Neural cell (in vitro differentiated cells): ENCODE measurements around the gene CAMK2A. TPM values are rescaled to one million over a fixed set of nuclear protein-coding genes. Genes with fewer than 3 reads are reported as not detected.

Experiments used
- H2AFZ ChIP-seq: fragments of 200-600, 300-800 bp; sonication (generic), shearing (Covaris generic); 2 replicates; pipeline ENCODE4 v1.6.0; 2014; ENCODE audit warnings: low read depth, mild to moderate bottlenecking, antibody characterized with exemption, low read length, moderate library complexity
- H3F3A ChIP-seq: fragments of 200-600 bp; shearing (Covaris generic); 2 replicates; pipeline ENCODE4 v1.6.1; 2016; ENCODE audit warnings: mild to moderate bottlenecking, moderate library complexity, mixed read lengths, antibody characterized with exemption, low read length; ENCODE audit not compliant: insufficient read depth, poor library complexity, severe bottlenecking
- H3K27ac ChIP-seq: fragments of 200-600, 300-800 bp; sonication (generic), shearing (Covaris generic); 2 replicates; pipeline ENCODE4 v1.5.1; 2014; ENCODE audit warnings: mild to moderate bottlenecking, low read length, moderate library complexity
- H3K27me3 ChIP-seq: fragments of 300-800, 200-600 bp; sonication (generic), shearing (Covaris generic); 2 replicates; pipeline ENCODE4 v1.6.0; 2014; ENCODE audit warnings: mild to moderate bottlenecking, low read depth, low read length, moderate library complexity; ENCODE audit not compliant: insufficient read depth
- H3K36me3 ChIP-seq: fragments of 300-800, 200-600 bp; sonication (generic), shearing (Covaris generic); 2 replicates; pipeline ENCODE4 v1.5.1; 2014; ENCODE audit warnings: mild to moderate bottlenecking, antibody characterized with exemption, low read length, moderate library complexity; ENCODE audit not compliant: insufficient read depth
- H3K4me2 ChIP-seq: fragments of 300-800, 200-600 bp; sonication (generic), shearing (Covaris generic); 2 replicates; pipeline ENCODE4 v1.6.0; 2014; ENCODE audit warnings: mild to moderate bottlenecking, low read length
- H3K4me3 ChIP-seq: fragments of 300-800, 200-600 bp; sonication (generic), shearing (Covaris generic); 2 replicates; pipeline ENCODE4 v1.5.1; 2014; ENCODE audit warnings: mild to moderate bottlenecking, low read length, moderate library complexity
- H3K79me2 ChIP-seq: fragments of 200-600 bp; shearing (Covaris generic); replicated peaks from 2 replicates; pipeline ENCODE4 v1.6.0; 2014; ENCODE audit warnings: mild to moderate bottlenecking, low read length, moderate library complexity; ENCODE audit not compliant: insufficient read depth
- H3K9ac ChIP-seq: fragments of 300-800, 200-600 bp; sonication (generic), shearing (Covaris generic); 2 replicates; pipeline ENCODE4 v1.6.1; 2016; ENCODE audit warnings: mild to moderate bottlenecking, low read length, mixed read lengths
- H3K9me2 ChIP-seq: fragments of 200-600 bp; shearing (Covaris generic); 2 replicates; pipeline ENCODE4 v1.6.1; 2016; ENCODE audit warnings: mild to moderate bottlenecking, low read length, mixed read lengths; ENCODE audit not compliant: insufficient read depth
- H3K9me3 ChIP-seq: fragments of 200-600, 300-800 bp; sonication (generic), shearing (Covaris generic); 2 replicates; pipeline ENCODE4 v1.6.1; 2016; ENCODE audit warnings: mild to moderate bottlenecking, mixed run types, low read length, moderate library complexity, mixed read lengths
- H4K20me1 ChIP-seq: fragments of 200-600 bp; shearing (Covaris generic); 2 replicates; pipeline ENCODE4 v1.6.1; 2016; ENCODE audit warnings: mild to moderate bottlenecking, mixed run types; ENCODE audit not compliant: insufficient read depth
- EP300 ChIP-seq: fragments of 450-650 bp; conservative IDR thresholded peaks from 2 replicates; pipeline ENCODE4 v1.6.1; 2014; ENCODE audit warnings: antibody characterized with exemption, mild to moderate bottlenecking, moderate library complexity; ENCODE audit not compliant: poor library complexity, severe bottlenecking
- EZH2 ChIP-seq: fragments of 200-600, 300-800 bp; shearing (Covaris generic), sonication (generic); IDR thresholded peaks from 2 replicates; pipeline ENCODE4 v1.6.1; 2014; ENCODE audit warnings: antibody characterized with exemption, low read length, borderline replicate concordance, mild to moderate bottlenecking; ENCODE audit not compliant: insufficient read depth, poor library complexity, severe bottlenecking
- MXI1 ChIP-seq: fragments of 450-650 bp; conservative IDR thresholded peaks from 2 replicates; pipeline ENCODE4 v1.6.1; 2014; ENCODE audit warnings: antibody characterized with exemption, mild to moderate bottlenecking; ENCODE audit not compliant: poor library complexity, severe bottlenecking
- POLR2AphosphoS5 ChIP-seq: IDR thresholded peaks from 2 replicates; pipeline ENCODE4 v1.6.1; 2012
- RAD21 ChIP-seq: fragments of 450-650 bp; conservative IDR thresholded peaks from 2 replicates; pipeline ENCODE4 v1.6.1; 2014; ENCODE audit warnings: antibody characterized with exemption, mild to moderate bottlenecking, moderate library complexity
- SMC3 ChIP-seq: fragments of 450-650 bp; conservative IDR thresholded peaks from 2 replicates; pipeline ENCODE4 v1.6.1; 2014; ENCODE audit warnings: antibody characterized with exemption, mild to moderate bottlenecking, moderate library complexity; ENCODE audit not compliant: poor library complexity
- TAF1 ChIP-seq: IDR thresholded peaks from 2 replicates; pipeline ENCODE4 v1.6.1; 2012; ENCODE audit warnings: low read depth
- polyA plus RNA-seq: library from polyadenylated mRNA; depleted of rRNA; stranded (reverse); fragments of >200 nt; gene quantifications from 2 replicates; pipeline ENCODE4 v1.2.3, GENCODE V29; 2014
- TF ChIP-seq, protein P1 (sequence below): IDR thresholded peaks from 2 replicates; pipeline ENCODE4 v1.6.1; 2012; ENCODE audit warnings: borderline replicate concordance
- TF ChIP-seq, protein P2 (sequence below): fragments of 450-650 bp; IDR thresholded peaks from 2 replicates; pipeline ENCODE4 v1.5.1; 2014; ENCODE audit warnings: antibody characterized with exemption, mild to moderate bottlenecking, moderate library complexity; ENCODE audit not compliant: poor library complexity, severe bottlenecking

The CAMK2A gene
- polyA plus RNA-seq, 1 donor from 2014 or later = 61.7 TPM

DNA sequence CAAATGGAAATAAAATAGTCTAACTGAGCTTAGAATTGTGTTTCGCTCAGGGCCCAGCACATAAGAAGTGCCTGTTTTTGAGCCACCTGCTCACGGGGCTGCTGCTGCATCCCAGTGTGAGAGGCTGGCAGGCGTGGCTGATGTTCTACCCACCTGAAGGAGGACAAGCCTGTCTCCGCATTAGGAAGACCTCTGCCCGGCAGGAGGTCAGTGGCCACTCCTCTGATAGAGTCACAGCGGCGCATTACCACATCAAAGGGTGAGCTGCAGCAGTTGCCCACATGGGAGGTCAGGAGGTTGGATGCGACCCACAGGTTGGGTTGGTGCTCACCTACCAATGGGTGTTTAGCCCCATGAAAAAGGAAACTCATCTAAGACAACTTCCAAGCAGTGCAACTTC, 103.4 kb downstream of the CAMK2A start:
- H3K9ac ChIP-seq = no peak overlapping the region
- no peak overlapping the region for H3K27ac ChIP-seq
- H3K36me3 ChIP-seq = no peaks in the 10 kb centered on the region
- no peaks in the 10 kb centered on the region for H3K9me2 ChIP-seq
- H4K20me1 ChIP-seq = no peaks in the 10 kb centered on the region
- no peaks in the 10 kb centered on the region for H3F3A ChIP-seq
- H3K27me3 ChIP-seq = peaks cover 34% of the 10 kb centered on the region
- no peak overlapping the region for H3K4me3 ChIP-seq
- no peaks in the 10 kb centered on the region for H3K9me3 ChIP-seq
- TF ChIP-seq EP300 (no peak), POLR2AphosphoS5 (no peak), EZH2 (no peak), RAD21 (no peak), TAF1 (no peak), SMC3 (no peak), MXI1 (no peak)
- TF ChIP-seq, protein P1, sequence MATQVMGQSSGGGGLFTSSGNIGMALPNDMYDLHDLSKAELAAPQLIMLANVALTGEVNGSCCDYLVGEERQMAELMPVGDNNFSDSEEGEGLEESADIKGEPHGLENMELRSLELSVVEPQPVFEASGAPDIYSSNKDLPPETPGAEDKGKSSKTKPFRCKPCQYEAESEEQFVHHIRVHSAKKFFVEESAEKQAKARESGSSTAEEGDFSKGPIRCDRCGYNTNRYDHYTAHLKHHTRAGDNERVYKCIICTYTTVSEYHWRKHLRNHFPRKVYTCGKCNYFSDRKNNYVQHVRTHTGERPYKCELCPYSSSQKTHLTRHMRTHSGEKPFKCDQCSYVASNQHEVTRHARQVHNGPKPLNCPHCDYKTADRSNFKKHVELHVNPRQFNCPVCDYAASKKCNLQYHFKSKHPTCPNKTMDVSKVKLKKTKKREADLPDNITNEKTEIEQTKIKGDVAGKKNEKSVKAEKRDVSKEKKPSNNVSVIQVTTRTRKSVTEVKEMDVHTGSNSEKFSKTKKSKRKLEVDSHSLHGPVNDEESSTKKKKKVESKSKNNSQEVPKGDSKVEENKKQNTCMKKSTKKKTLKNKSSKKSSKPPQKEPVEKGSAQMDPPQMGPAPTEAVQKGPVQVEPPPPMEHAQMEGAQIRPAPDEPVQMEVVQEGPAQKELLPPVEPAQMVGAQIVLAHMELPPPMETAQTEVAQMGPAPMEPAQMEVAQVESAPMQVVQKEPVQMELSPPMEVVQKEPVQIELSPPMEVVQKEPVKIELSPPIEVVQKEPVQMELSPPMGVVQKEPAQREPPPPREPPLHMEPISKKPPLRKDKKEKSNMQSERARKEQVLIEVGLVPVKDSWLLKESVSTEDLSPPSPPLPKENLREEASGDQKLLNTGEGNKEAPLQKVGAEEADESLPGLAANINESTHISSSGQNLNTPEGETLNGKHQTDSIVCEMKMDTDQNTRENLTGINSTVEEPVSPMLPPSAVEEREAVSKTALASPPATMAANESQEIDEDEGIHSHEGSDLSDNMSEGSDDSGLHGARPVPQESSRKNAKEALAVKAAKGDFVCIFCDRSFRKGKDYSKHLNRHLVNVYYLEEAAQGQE = no peak
- TF ChIP-seq, protein P2, sequence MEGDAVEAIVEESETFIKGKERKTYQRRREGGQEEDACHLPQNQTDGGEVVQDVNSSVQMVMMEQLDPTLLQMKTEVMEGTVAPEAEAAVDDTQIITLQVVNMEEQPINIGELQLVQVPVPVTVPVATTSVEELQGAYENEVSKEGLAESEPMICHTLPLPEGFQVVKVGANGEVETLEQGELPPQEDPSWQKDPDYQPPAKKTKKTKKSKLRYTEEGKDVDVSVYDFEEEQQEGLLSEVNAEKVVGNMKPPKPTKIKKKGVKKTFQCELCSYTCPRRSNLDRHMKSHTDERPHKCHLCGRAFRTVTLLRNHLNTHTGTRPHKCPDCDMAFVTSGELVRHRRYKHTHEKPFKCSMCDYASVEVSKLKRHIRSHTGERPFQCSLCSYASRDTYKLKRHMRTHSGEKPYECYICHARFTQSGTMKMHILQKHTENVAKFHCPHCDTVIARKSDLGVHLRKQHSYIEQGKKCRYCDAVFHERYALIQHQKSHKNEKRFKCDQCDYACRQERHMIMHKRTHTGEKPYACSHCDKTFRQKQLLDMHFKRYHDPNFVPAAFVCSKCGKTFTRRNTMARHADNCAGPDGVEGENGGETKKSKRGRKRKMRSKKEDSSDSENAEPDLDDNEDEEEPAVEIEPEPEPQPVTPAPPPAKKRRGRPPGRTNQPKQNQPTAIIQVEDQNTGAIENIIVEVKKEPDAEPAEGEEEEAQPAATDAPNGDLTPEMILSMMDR = no peak
- no peak overlapping the region for H2AFZ ChIP-seq
- H3K79me2 ChIP-seq = no peaks in the 10 kb centered on the region
- H3K4me2 ChIP-seq = no peak overlapping the region

DNA sequence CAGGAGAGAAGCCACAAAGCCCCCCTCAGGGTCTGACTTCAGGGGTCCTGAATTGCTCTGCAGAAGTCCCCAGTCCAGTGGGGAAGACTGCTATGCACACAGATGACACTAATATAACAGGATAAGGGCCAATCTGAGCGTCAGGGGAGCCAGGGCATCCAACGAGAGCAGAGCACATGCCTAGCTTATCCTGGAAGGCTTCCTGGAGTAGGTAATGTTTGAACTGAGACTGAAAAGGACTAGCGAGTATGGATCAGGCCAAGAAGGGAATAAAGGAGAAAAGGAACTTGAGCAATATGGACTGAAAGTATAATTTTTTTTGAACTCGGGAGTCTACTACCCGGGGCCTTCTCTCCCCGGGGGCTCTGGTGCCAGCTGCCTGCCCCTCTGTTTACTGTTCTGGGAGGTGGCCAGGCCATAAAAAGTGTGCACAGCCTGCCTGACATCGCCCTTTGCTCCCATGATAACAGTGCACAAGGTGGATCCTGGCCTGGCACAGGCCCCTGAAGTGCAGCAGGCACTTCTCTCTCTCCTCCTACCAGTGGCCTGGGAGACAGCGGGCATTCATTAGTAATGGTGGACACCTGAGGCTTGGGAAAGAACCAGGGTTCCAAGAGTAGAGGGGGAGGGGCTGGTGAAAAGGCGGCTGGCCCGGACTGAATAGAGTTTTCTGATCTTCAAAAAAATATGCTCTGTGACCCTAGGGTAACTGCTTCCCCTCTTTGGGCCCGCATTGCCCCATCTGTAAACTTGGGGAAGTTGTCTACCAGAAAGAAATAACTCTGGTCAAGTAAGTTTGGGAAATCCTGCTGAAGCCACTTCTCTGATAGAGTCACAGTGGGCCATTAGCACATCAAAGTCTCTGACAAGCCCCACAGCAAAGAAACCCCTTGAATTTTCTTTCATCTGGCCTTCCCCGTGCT, 104.3 kb downstream of the CAMK2A start:
- H3K4me3 ChIP-seq = no peak overlapping the region
- H3K4me2 ChIP-seq = no peak overlapping the region
- no peak overlapping the region for H3K27ac ChIP-seq
- no peaks in the 10 kb centered on the region for H3F3A ChIP-seq
- H4K20me1 ChIP-seq = no peaks in the 10 kb centered on the region
- TF ChIP-seq POLR2AphosphoS5 = no peak
- no peak for TF ChIP-seq EZH2
- no peak for TF ChIP-seq SMC3
- TF ChIP-seq EP300 = no peak
- TF ChIP-seq MXI1 = no peak
- TF ChIP-seq TAF1 = no peak
- H3K27me3 ChIP-seq = peaks cover 25% of the 10 kb centered on the region
- no peaks in the 10 kb centered on the region for H3K36me3 ChIP-seq
- H3K9me2 ChIP-seq = no peaks in the 10 kb centered on the region
- H3K9ac ChIP-seq = no peak overlapping the region
- H3K9me3 ChIP-seq = no peaks in the 10 kb centered on the region
- no peaks in the 10 kb centered on the region for H3K79me2 ChIP-seq
- H2AFZ ChIP-seq = no peak overlapping the region
